HEK293T (cell line): Measurements from ENCODE around the gene TNFRSF21.
"Not testable (repeated sequence)": the region's sequence is repeated elsewhere in the genome, so short reads cannot be mapped to it uniquely, and the experiment has no call there.

ENCODE experiments used
- CTCF ChIA-PET: fragments of 350-600 bp; formaldehyde crosslinking; extraction: SDS; loops from one replicate; lab custom pipeline; 2021; ENCODE audit warnings: antibody characterized with exemption, inconsistent platforms; lab: Yijun Ruan, JAX
- POLR2A ChIA-PET: fragments of 350-600 bp; formaldehyde crosslinking; extraction: SDS; loops from one replicate; lab custom pipeline; 2020; ENCODE audit warnings: antibody characterized with exemption, inconsistent platforms; lab: Yijun Ruan, JAX
- DNase-seq: peaks from one replicate; pipeline ENCODE4 v3.0.0; 2012; ENCODE audit warnings: mixed read lengths; ENCODE audit errors: extremely low spot score
- ARNT ChIP-seq: fragments of 450-650 bp; IDR thresholded peaks from 2 replicates; pipeline ENCODE4 v1.6.1; 2017; ENCODE audit warnings: mild to moderate bottlenecking
- BHLHE40 ChIP-seq: fragments of 450-650 bp; IDR thresholded peaks from 2 replicates; pipeline ENCODE4 v1.6.1; 2016; ENCODE audit warnings: mild to moderate bottlenecking, moderate library complexity, borderline replicate concordance
- CTBP1 ChIP-seq: fragments of 450-650 bp; IDR thresholded peaks from 2 replicates; pipeline ENCODE4 v1.6.1; 2016; ENCODE audit warnings: borderline replicate concordance
- ELF4 ChIP-seq: fragments of 450-650 bp; IDR thresholded peaks from 2 replicates; pipeline ENCODE4 v1.6.1; 2017; ENCODE audit warnings: antibody characterized with exemption
- FOXA1 ChIP-seq: fragments of 450-650 bp; IDR thresholded peaks from 2 replicates; pipeline ENCODE4 v1.6.1; 2016; ENCODE audit warnings: mild to moderate bottlenecking
- FOXK2 ChIP-seq: fragments of 450-650 bp; IDR thresholded peaks from 2 replicates; pipeline ENCODE4 v1.6.1; 2016; ENCODE audit warnings: mild to moderate bottlenecking
- FOXM1 ChIP-seq: fragments of 450-650 bp; IDR thresholded peaks from 2 replicates; pipeline ENCODE4 v1.6.1; 2017; ENCODE audit warnings: mild to moderate bottlenecking, borderline replicate concordance
- HDGF ChIP-seq: fragments of 450-650 bp; IDR thresholded peaks from 2 replicates; pipeline ENCODE4 v1.6.1; 2017; ENCODE audit warnings: antibody characterized with exemption, borderline replicate concordance
- L3MBTL2 ChIP-seq: fragments of 450-650 bp; conservative IDR thresholded peaks from 2 replicates; pipeline ENCODE4 v1.6.1; 2016; ENCODE audit warnings: mild to moderate bottlenecking
- LEF1 ChIP-seq: fragments of 450-650 bp; IDR thresholded peaks from 2 replicates; pipeline ENCODE4 v1.6.1; 2017; ENCODE audit warnings: mild to moderate bottlenecking, borderline replicate concordance
- NFRKB ChIP-seq: fragments of 450-650 bp; IDR thresholded peaks from 2 replicates; pipeline ENCODE4 v1.6.1; 2016; ENCODE audit warnings: mild to moderate bottlenecking, moderate library complexity
- SP1 ChIP-seq: fragments of 450-650 bp; IDR thresholded peaks from 2 replicates; pipeline ENCODE4 v1.6.1; 2017
- SUZ12 ChIP-seq: fragments of 450-650 bp; IDR thresholded peaks from 2 replicates; pipeline ENCODE4 v1.6.1; 2016; ENCODE audit warnings: mild to moderate bottlenecking
- TARDBP ChIP-seq: fragments of 450-650 bp; IDR thresholded peaks from 2 replicates; pipeline ENCODE4 v1.6.1; 2016
- ZNF384 ChIP-seq: fragments of 450-650 bp; IDR thresholded peaks from 2 replicates; pipeline ENCODE4 v1.6.1; 2016
- TF ChIP-seq, protein P1 (sequence below): fragments of 450-650 bp; IDR thresholded peaks from 2 replicates; pipeline ENCODE4 v1.6.1; 2016

The TNFRSF21 gene

DNA sequence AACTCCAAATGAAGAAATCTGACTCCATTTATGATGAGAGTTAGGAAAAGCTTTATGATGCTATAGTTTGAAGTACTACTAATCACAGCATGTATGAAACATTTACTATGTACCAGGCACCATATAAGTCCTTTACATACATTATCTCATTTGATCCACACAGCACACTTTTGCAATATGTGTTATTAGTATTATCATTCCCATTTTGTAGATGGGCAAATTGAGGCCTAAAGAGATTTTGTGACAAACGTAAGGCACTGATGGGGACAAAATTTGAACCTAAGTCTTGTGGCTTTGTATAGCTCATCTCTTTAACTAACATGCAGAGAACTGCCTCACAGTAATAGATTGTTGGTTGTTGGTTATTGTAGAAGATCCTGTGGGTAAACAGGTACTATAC is 14.2 kb upstream of the TNFRSF21 start:
- TF ChIP-seq TARDBP = no peak
- no peak for TF ChIP-seq BHLHE40
- TF ChIP-seq ARNT = no peak
- no peak for TF ChIP-seq NFRKB
- TF ChIP-seq CTBP1 = no peak
- TF ChIP-seq FOXA1 = no peak
- no peak for TF ChIP-seq SP1
- no peak for TF ChIP-seq LEF1
- DNase-seq = no peak
- CTCF ChIA-PET = no interaction called here
- POLR2A ChIA-PET = no interaction called here

DNA sequence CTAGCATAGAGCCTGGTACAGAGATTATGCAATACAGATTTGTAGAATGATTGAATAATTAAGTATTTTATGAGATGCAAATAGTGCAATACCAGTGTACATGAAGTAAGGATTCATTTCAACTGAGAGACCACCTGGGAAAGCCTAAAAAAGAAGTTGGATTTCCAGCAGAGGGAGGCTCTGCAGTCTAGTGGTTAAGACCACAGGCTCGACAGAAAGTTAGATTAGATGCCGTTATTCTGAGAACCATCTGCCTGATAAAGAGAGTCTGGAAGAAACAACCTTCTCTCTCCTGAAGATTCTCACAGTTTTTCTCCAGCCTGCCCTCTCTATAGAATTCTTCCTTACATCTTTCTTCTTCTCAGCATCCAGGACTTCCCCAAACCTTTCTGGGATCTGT is 13.6 kb upstream of the TNFRSF21 start:
- ChIA-PET POLR2A (no interaction called here), CTCF (no interaction called here)
- DNase-seq = no peak
- TF ChIP-seq LEF1 (no peak), ZNF384 (no peak), CTBP1 (no peak), TARDBP (no peak), FOXA1 (no peak), ELF4 (no peak)

DNA sequence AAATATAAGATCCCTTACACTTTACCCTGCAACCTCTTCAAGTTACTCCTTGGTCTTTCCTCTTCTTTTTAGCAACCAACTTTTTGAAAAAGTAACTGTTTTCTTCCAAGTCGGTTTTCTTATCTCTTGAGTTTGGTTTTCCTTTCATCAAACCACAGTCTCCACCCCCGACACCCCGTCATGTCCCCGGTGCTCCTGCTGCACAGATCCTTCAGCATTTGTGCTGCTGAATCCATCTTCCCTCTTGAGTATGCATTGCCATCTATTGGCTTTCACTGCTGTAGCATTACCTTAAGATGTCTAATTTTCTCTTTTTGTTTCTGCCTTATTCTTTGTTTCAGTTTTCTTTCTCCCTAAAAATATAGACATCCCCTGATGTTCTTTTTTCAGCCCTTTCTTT is 11.9 kb upstream of the TNFRSF21 start:
- CTCF ChIA-PET = no interaction called here

DNA sequence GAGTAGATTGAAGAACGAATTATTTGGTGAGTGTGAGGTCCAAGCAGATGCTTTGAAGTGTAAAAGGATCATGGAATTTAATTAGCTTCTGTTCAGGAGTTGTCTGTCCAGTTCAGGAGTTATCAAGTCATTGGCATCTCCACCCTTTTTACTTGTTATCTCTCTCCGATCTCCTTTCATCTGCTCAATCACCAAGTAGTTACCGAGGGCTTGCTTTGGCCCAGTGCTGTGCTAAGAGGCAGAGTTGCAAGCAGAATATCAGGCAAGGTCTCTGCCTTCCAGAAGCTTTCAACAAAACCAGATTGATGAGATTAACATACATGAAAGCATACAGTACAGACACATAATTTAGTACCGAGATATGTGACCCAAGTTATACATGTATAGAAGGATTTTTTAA is 10.2 kb upstream of the TNFRSF21 start:
- TF ChIP-seq ARNT (no peak), FOXM1 (no peak)
- CTCF ChIA-PET = no interaction called here
- POLR2A ChIA-PET = no interaction called here
- no peak for DNase-seq

More for the DNA sequence above, 11.9 kb upstream of the TNFRSF21 start:
- POLR2A ChIA-PET = no interaction called here
- TF ChIP-seq, protein P1, sequence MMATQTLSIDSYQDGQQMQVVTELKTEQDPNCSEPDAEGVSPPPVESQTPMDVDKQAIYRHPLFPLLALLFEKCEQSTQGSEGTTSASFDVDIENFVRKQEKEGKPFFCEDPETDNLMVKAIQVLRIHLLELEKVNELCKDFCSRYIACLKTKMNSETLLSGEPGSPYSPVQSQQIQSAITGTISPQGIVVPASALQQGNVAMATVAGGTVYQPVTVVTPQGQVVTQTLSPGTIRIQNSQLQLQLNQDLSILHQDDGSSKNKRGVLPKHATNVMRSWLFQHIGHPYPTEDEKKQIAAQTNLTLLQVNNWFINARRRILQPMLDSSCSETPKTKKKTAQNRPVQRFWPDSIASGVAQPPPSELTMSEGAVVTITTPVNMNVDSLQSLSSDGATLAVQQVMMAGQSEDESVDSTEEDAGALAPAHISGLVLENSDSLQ = no peak
- TF ChIP-seq SUZ12 = no peak
- TF ChIP-seq ARNT = no peak
- no peak for TF ChIP-seq ZNF384
- TF ChIP-seq LEF1 = no peak
- no peak for TF ChIP-seq NFRKB
- TF ChIP-seq FOXA1 = no peak
- TF ChIP-seq L3MBTL2 = no peak
- TF ChIP-seq SP1 = no peak
- no peak for TF ChIP-seq FOXM1
- TF ChIP-seq BHLHE40 = no peak
- no peak for TF ChIP-seq FOXK2
- no peak for TF ChIP-seq ELF4
- TF ChIP-seq HDGF = no peak
- no peak for TF ChIP-seq CTBP1
- TF ChIP-seq TARDBP = no peak
- no peak for DNase-seq

DNA sequence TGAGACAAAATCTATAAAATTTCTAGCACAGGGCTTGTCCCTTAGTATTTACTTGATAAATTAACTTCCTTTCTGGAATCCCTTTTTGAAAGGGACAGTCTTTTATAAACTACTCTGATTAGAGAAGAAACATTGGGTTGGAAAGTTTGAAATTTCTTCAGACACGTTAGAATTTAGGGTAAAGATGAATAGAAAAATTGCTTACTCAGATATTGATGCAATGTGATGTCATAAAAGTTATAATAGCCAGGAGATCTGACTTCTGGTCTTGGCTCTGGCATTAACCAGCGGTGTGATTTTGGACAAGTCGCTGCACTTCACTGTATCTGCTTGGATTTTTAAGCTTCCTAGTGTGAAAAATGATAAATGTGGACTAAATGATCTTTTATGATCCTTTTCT is 9.7 kb upstream of the TNFRSF21 start:
- ChIA-PET POLR2A (no interaction called here), CTCF (no interaction called here)
- TF ChIP-seq ARNT (no peak), FOXM1 (no peak), LEF1 (no peak), ELF4 (no peak), HDGF (no peak), NFRKB (no peak), FOXA1 (no peak), L3MBTL2 (no peak), SUZ12 (no peak), CTBP1 (no peak), TARDBP (no peak), FOXK2 (no peak), ZNF384 (no peak), SP1 (no peak), BHLHE40 (no peak)
- TF ChIP-seq, protein P1 = no peak
- no peak for DNase-seq

DNA sequence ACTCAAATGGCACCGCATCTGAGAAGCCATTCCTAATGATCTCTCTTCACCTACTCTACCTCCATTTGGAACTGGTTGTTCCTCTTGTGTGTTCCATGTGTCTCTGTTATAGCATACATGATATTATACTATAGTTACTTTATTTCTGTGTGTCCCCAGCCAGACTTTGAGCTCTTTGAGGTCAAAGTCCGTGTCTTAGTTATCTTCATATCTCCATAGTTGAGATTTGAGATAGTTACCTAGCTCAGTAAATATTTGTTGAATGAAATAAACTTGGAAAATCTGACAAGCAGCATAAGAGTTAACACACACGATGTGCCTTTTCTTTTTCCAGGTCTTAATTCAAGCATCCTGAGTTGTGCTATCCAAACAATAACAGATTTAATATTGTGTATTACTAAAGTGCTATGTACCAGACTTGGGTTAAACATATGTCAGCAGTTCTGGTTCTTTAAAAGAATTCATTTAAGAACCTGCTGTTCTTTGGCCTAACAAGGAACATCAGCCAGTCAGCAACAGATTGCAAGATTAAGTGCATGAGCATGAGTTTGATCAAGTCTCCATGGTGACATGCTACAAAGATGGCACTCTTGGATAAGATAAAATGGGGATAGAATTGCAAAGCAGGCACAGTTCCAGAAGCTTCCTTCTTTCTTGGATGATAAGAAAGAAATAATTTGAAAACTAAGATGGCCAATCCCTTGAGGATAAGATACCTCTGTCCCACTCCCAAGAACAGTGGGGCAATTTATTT is 8.7 kb upstream of the TNFRSF21 start:
- TF ChIP-seq L3MBTL2 (no peak), FOXK2 (no peak)
- POLR2A ChIA-PET = no interaction called here
- CTCF ChIA-PET = no interaction called here
- DNase-seq = no peak

DNA sequence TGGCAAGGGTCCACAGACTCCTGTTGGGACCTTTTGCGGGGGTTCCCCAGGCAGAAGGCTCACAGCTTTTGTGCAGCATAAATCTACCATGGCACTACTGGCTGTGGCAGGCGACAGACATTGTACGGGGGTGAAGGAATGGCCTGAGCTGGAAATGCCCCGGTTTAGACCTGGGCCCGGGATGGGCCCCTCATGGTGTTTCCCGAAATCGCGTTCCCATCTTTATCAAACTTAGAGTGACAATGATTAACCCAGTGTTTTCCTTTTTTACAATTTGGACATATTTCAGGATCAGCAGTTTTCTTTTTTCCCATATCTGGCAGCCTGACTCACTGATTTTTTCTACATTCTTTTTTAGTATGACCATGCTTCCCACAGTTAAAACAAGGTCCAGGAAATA is 5.5 kb upstream of the TNFRSF21 start:
- CTCF ChIA-PET, POLR2A ChIA-PET, DNase-seq: not testable (repeated sequence)

DNA sequence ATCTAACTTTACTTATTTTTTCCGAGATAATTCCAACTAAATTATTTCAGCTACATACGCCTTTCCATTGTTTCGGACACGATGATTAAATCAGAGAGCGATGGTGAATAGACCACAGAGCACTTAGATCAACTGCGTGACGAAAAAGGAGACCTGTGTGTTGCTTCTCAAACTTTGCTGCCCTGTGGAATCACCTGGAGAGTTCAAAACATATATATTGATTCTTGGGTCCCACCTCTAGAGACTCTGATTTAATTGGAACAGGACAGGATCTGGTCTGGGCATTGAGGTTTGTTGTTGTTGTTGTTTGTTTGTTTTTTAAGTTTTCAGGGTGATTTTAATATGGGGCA is 401 bp upstream of the TNFRSF21 start:
- ChIA-PET POLR2A (interaction anchor here (0.6 to 1.3 kb wide), 3 partner anchors 10 to 68 kb away, joined by 3 to 4 read pairs (median 3); no protein-coding TSS in a partner anchor), CTCF (interaction anchor here (1.6 kb wide), 1 partner anchor 212 kb away, joined by 10 read pairs; no protein-coding TSS in a partner anchor)
- TF ChIP-seq ZNF384 (no peak), L3MBTL2 (no peak), CTBP1 (no peak), ARNT (no peak), BHLHE40 (no peak), SUZ12 (no peak), FOXA1 (no peak), FOXK2 (no peak), HDGF (no peak), LEF1 (no peak), SP1 (no peak), TARDBP (no peak), ELF4 (no peak), FOXM1 (no peak), NFRKB (no peak)
- TF ChIP-seq, protein P1 = no peak
- no peak for DNase-seq
